Measurements from ENCODE around the gene DNAJB6. TPM values are rescaled to one million over a fixed set of nuclear protein-coding genes. Genes with fewer than 3 reads are reported as not detected.

DNAJB6 gene
- polyA plus RNA-seq, 3 donors, result 66.6 to 117 (median 116) TPM

- WGBS (ENCODE audit: insufficient coverage), result 98% methylated on average over 7 of the region's 10 CpGs
- Mint-ChIP-seq H3K27ac (peak overlapping the region in 2 of 7 donors; percentile 42 to 53), H3K4me1 (peaks cover 2% of the 10 kb centered on the region), H3K36me3 (no peaks in the 10 kb centered on the region), H3K9me3 (peaks cover 0 to 4% (median 0%) of the 10 kb centered on the region in 7 donors), H3K4me3 (no peak overlapping the region), H3K27me3 (ENCODE audit: low read depth in 3 of 3) (peaks cover 0 to 3% (median 1%) of the 10 kb centered on the region in 3 donors)
- Histone ChIP-seq H4K20me1 (ENCODE audit: insufficient read depth, low read length) (no peaks in the 10 kb centered on the region), H2AFZ (ENCODE audit: insufficient read depth, low read depth, low read length, poor library complexity, severe bottlenecking) (no peak overlapping the region), H3K9ac (ENCODE audit: insufficient read depth, low read length, poor library complexity, severe bottlenecking) (no peak overlapping the region), H3K4me2 (replicated peaks; ENCODE audit: extremely low read depth, low read length, poor library complexity, severe bottlenecking) (no peak overlapping the region), H3K27me3 (ENCODE audit: control insufficient read depth in 2 of 2, insufficient read depth in 2 of 2, low read length in 2 of 2) (no peaks in the 10 kb centered on the region), H3K9me3 (replicated peaks in 1 of 2; ENCODE audit: control insufficient read depth in 1 of 2, insufficient read depth in 1 of 2, low read length in 2 of 2) (no peaks in the 10 kb centered on the region), H3K4me3 (replicated peaks in 1 of 3; ENCODE audit: low read depth in 2 of 3, low read length in 3 of 3) (no peak overlapping the region), H3K27ac (ENCODE audit: low read depth in 1 of 2, low read length in 2 of 2) (no peak overlapping the region), H3K4me1 (ENCODE audit: control insufficient read depth in 1 of 2, insufficient read depth in 2 of 2, low read length in 2 of 2) (no peaks in the 10 kb centered on the region), H3K79me2 (ENCODE audit: insufficient read depth, low read length) (no peaks in the 10 kb centered on the region), H3K36me3 (replicated peaks in 1 of 2; ENCODE audit: control insufficient read depth in 1 of 2, insufficient read depth in 2 of 2, low read length in 2 of 2) (no peaks in the 10 kb centered on the region)
- DNase-seq, result no peak
- TF ChIP-seq, protein P1, sequence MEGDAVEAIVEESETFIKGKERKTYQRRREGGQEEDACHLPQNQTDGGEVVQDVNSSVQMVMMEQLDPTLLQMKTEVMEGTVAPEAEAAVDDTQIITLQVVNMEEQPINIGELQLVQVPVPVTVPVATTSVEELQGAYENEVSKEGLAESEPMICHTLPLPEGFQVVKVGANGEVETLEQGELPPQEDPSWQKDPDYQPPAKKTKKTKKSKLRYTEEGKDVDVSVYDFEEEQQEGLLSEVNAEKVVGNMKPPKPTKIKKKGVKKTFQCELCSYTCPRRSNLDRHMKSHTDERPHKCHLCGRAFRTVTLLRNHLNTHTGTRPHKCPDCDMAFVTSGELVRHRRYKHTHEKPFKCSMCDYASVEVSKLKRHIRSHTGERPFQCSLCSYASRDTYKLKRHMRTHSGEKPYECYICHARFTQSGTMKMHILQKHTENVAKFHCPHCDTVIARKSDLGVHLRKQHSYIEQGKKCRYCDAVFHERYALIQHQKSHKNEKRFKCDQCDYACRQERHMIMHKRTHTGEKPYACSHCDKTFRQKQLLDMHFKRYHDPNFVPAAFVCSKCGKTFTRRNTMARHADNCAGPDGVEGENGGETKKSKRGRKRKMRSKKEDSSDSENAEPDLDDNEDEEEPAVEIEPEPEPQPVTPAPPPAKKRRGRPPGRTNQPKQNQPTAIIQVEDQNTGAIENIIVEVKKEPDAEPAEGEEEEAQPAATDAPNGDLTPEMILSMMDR (IDR thresholded peaks at IDR 0.05), result no peak
- intact Hi-C loops (cut with micrococcal nuclease), result no loop called here
Measured at GRCh38 chr7:157309988-157310668, 26.7 kb upstream of the DNAJB6 start.

- H2AFZ ChIP-seq (ENCODE audit: insufficient read depth, low read depth, low read length, poor library complexity, severe bottlenecking), result no peak overlapping the region
- peaks cover 2% of the 10 kb centered on the region for H3K4me1 Mint-ChIP-seq
- no peaks in the 10 kb centered on the region for H3K36me3 Mint-ChIP-seq
- intact Hi-C loops (cut with micrococcal nuclease), result no loop called here
- H4K20me1 ChIP-seq (ENCODE audit: insufficient read depth, low read length), result no peaks in the 10 kb centered on the region
- H3K4me2 ChIP-seq (replicated peaks; ENCODE audit: extremely low read depth, low read length, poor library complexity, severe bottlenecking), result no peak overlapping the region
- no peak overlapping the region for H3K27ac ChIP-seq (ENCODE audit: low read depth in 1 of 2, low read length in 2 of 2)
- peaks cover 0 to 3% (median 1%) of the 10 kb centered on the region in 3 donors for H3K27me3 Mint-ChIP-seq (ENCODE audit: low read depth in 3 of 3)
- no peaks in the 10 kb centered on the region for H3K4me1 ChIP-seq (ENCODE audit: control insufficient read depth in 1 of 2, insufficient read depth in 2 of 2, low read length in 2 of 2)
- WGBS (ENCODE audit: insufficient coverage), result 100% methylated on average over 3 of the region's 7 CpGs
- no peaks in the 10 kb centered on the region for H3K79me2 ChIP-seq (ENCODE audit: insufficient read depth, low read length)
- H3K27me3 ChIP-seq (ENCODE audit: control insufficient read depth in 2 of 2, insufficient read depth in 2 of 2, low read length in 2 of 2), result no peaks in the 10 kb centered on the region
- TF ChIP-seq, protein P1 (IDR thresholded peaks at IDR 0.05), result no peak
- no peak overlapping the region for H3K4me3 ChIP-seq (replicated peaks in 1 of 3; ENCODE audit: low read depth in 2 of 3, low read length in 3 of 3)
- peak overlapping the region in 2 of 7 donors; percentile 18 to 63 for H3K27ac Mint-ChIP-seq
- H3K36me3 ChIP-seq (replicated peaks in 1 of 2; ENCODE audit: control insufficient read depth in 1 of 2, insufficient read depth in 2 of 2, low read length in 2 of 2), result no peaks in the 10 kb centered on the region
- no peak overlapping the region for H3K9ac ChIP-seq (ENCODE audit: insufficient read depth, low read length, poor library complexity, severe bottlenecking)
- H3K9me3 ChIP-seq (replicated peaks in 1 of 2; ENCODE audit: control insufficient read depth in 1 of 2, insufficient read depth in 1 of 2, low read length in 2 of 2), result no peaks in the 10 kb centered on the region
- DNase-seq, result no peak
- peaks cover 0 to 4% (median 0%) of the 10 kb centered on the region in 7 donors for H3K9me3 Mint-ChIP-seq
- no peak overlapping the region for H3K4me3 Mint-ChIP-seq
Measured at GRCh38 chr7:157310676-157311185, 26.1 kb upstream of the DNAJB6 start.
